B cell (primary cell): ENCODE measurements around the gene UNC5C. TPM values are rescaled to one million over a fixed set of nuclear protein-coding genes. Genes with fewer than 3 reads are reported as not detected.

Source experiments
- ATAC-seq: fragments of 200-7000 bp; cut with Tn5 transposase; one replicate; pipeline ENCODE4 v1.10.0; 2021; ENCODE audit warnings: low read depth, mild to moderate bottlenecking, moderate number of reproducible peaks, moderate library complexity
- CTCF ChIA-PET: fragments of 350-600 bp; sonication (Branson Sonifier 250); formaldehyde crosslinking; loops from one replicate; lab custom pipeline; 2021; ENCODE audit warnings: antibody characterized with exemption, inconsistent platforms; lab: Charles Lee
- POLR2A ChIA-PET: fragments of 350-600 bp; sonication (Branson Sonifier 250); formaldehyde crosslinking; loops from one replicate; lab custom pipeline; 2021; ENCODE audit warnings: antibody characterized with exemption; lab: Charles Lee
- DNase-seq: peaks from one replicate; pipeline ENCODE4 v3.0.0; 2013
- H2AFZ ChIP-seq: 2 replicates; pipeline ENCODE4 v1.6.1; 2012; ENCODE audit warnings: mild to moderate bottlenecking, low read depth, low read length; ENCODE audit not compliant: insufficient read depth, poor library complexity, severe bottlenecking
- H3K27ac ChIP-seq, 2 donors: 1 replicate in 1 of 2; 2 replicates in 1 of 2; pipeline ENCODE4 v1.5.1; 2012 to 2013; ENCODE audit warnings: low read length in 2 of 2, mild to moderate bottlenecking in 2 of 2, moderate library complexity in 1 of 2
- H3K27me3 ChIP-seq, 4 experiments: fragments of 200-600 bp in 1 of 4; sonication (generic) in 1 of 4; replicated peaks in 1 of 4; 1 replicate in 2 of 4; 2 replicates in 2 of 4; pipeline versions ENCODE4 v1.6.1 to v1.7.0; 2013 to 2016; ENCODE audit warnings: low read length in 3 of 4, mild to moderate bottlenecking in 2 of 4, mixed read lengths in 1 of 4, moderate library complexity in 1 of 4; ENCODE audit not compliant: insufficient read depth in 4 of 4, control insufficient read depth in 3 of 4; ENCODE audit errors: control extremely low read depth in 1 of 4
- H3K36me3 ChIP-seq, 2 experiments: replicated peaks in 1 of 2; 1 replicate in 1 of 2; 2 replicates in 1 of 2; pipeline versions ENCODE4 v1.6.1 to v1.7.1; 2013; ENCODE audit warnings: low read length in 1 of 2; ENCODE audit not compliant: insufficient read depth in 2 of 2, control insufficient read depth in 1 of 2; ENCODE audit errors: control extremely low read depth in 1 of 2, extremely low read depth in 1 of 2
- H3K4me1 ChIP-seq, 2 donors: fragments of 200-600 bp in 1 of 2; sonication (generic) in 1 of 2; 1 replicate in 1 of 2; 2 replicates in 1 of 2; pipeline versions ENCODE4 v1.5.1 to v1.6.1; 2013 to 2017; ENCODE audit warnings: low read length in 2 of 2; ENCODE audit not compliant: control insufficient read depth in 2 of 2, insufficient read depth in 2 of 2
- H3K4me2 ChIP-seq: replicated peaks from 2 replicates; pipeline ENCODE3; 2012; ENCODE audit warnings: mild to moderate bottlenecking, low read depth, low read length; ENCODE audit not compliant: poor library complexity, severe bottlenecking
- H3K4me3 ChIP-seq, 5 experiments: fragments of 200-600 bp in 1 of 5; sonication (generic) in 1 of 5; 1 replicate in 3 of 5; 2 replicates in 2 of 5; pipeline versions ENCODE4 v1.5.1 to v1.7.0; 2011 to 2016; ENCODE audit warnings: low read length in 4 of 5, mild to moderate bottlenecking in 4 of 5, low read depth in 2 of 5, control low read depth in 1 of 5, moderate library complexity in 1 of 5; ENCODE audit not compliant: insufficient read depth in 1 of 5; ENCODE audit errors: control extremely low read depth in 1 of 5, extremely low read depth in 1 of 5
- H3K79me2 ChIP-seq: fragments of 200-600 bp; sonication (generic); one replicate; pipeline ENCODE4 v1.6.0; 2016; ENCODE audit warnings: low read length; ENCODE audit not compliant: control insufficient read depth, insufficient read depth
- H3K9ac ChIP-seq: fragments of 200-600 bp; sonication (generic); 2 replicates; pipeline ENCODE4 v1.6.1; 2017; ENCODE audit warnings: mild to moderate bottlenecking, low read length, moderate library complexity
- H3K9me3 ChIP-seq, 3 donors: one replicate each; pipeline versions ENCODE4 v1.6.1 to v1.7.1; 2013; ENCODE audit warnings: low read length in 2 of 3; ENCODE audit not compliant: control insufficient read depth in 2 of 3, insufficient read depth in 1 of 3; ENCODE audit errors: control extremely low read depth in 1 of 3
- H4K20me1 ChIP-seq: 2 replicates; pipeline ENCODE4 v1.6.0; 2012; ENCODE audit warnings: mild to moderate bottlenecking, low read length; ENCODE audit not compliant: insufficient read depth, control insufficient read depth, poor library complexity, severe bottlenecking
- H3K27ac Mint-ChIP-seq: one replicate; pipeline ENCODE4 v1.8.0; 2021; ENCODE audit warnings: mixed read lengths
- H3K27me3 Mint-ChIP-seq: one replicate; pipeline ENCODE4 v1.8.0; 2021; ENCODE audit warnings: mixed read lengths
- H3K4me1 Mint-ChIP-seq: one replicate; pipeline ENCODE4 v1.8.0; 2021; ENCODE audit warnings: mixed read lengths
- H3K4me3 Mint-ChIP-seq: one replicate; pipeline ENCODE4 v1.8.0; 2021; ENCODE audit warnings: mixed read lengths
- H3K9me3 Mint-ChIP-seq: one replicate; pipeline ENCODE4 v1.8.0; 2022; ENCODE audit warnings: mixed read lengths; ENCODE audit not compliant: insufficient read depth
- CTCF ChIP-seq: fragments of 200-600 bp; IDR thresholded peaks from one replicate; pipeline ENCODE4 v1.8.0; 2022; ENCODE audit warnings: antibody characterized with exemption, mild to moderate bottlenecking
- EZH2 ChIP-seq: IDR thresholded peaks from 2 replicates; pipeline ENCODE4 v1.6.1; 2012; ENCODE audit warnings: borderline replicate concordance, low read depth, mild to moderate bottlenecking, moderate library complexity, low read length; ENCODE audit not compliant: insufficient read depth, poor library complexity, severe bottlenecking
- WGBS: methylation state at CpG from one replicate; pipeline ENCODE4 v1.1.5; 2013; ENCODE audit warnings: missing lambda C conversion rate; ENCODE audit not compliant: insufficient coverage; 5-methylcytosine and 5-hydroxymethylcytosine counted together
- intact Hi-C: fragments of 100-400 bp; cut with micrococcal nuclease; formaldehyde crosslinking; loops from one replicate; pipeline ENCODE4 v1.10.0; 2022
- polyA plus RNA-seq: library from polyadenylated mRNA; depleted of rRNA; stranded (reverse); fragments of >200 nt; gene quantifications from 2 replicates; pipeline ENCODE4 v1.2.3, GENCODE V29; 2012
- total RNA-seq, 2 donors: library from RNA; stranded (reverse); fragments of 120-200 nt in 1 of 2; gene quantifications; 1 replicate in 1 of 2; 2 replicates in 1 of 2; pipeline versions ENCODE4 v1.2.3 to v1.2.4, GENCODE V29; 2013 to 2022

UNC5C gene
- total and polyA plus RNA-seq, 2 donors (not counting 1 experiment from before 2014, with no cell fraction given): not detected

GRCh38 chr4:95114521-95114920, 434.3 kb downstream of the UNC5C start:
- ChIA-PET CTCF (no interaction called here), POLR2A (no interaction called here)
- no peak overlapping the region for H3K4me3 Mint-ChIP-seq
- H3K36me3 ChIP-seq: no peaks in the 10 kb centered on the region
- H3K4me1 Mint-ChIP-seq: no peaks in the 10 kb centered on the region
- H2AFZ ChIP-seq: no peak overlapping the region
- no peak overlapping the region for H3K9ac ChIP-seq
- no peak overlapping the region for H3K27ac ChIP-seq
- H3K4me1 ChIP-seq: no peaks in the 10 kb centered on the region
- H3K27ac Mint-ChIP-seq: no peak overlapping the region
- H3K4me2 ChIP-seq: no peak overlapping the region
- no peak overlapping the region for H3K4me3 ChIP-seq
- H3K9me3 ChIP-seq: no peaks in the 10 kb centered on the region
- no peak for TF ChIP-seq CTCF
- TF ChIP-seq EZH2: no peak
- no peaks in the 10 kb centered on the region for H4K20me1 ChIP-seq
- H3K9me3 Mint-ChIP-seq: no peaks in the 10 kb centered on the region
- H3K27me3 ChIP-seq: no peaks in the 10 kb centered on the region
- ATAC-seq (no peak), DNase-seq (no peak)
- intact Hi-C loops: no loop called here
- no peaks in the 10 kb centered on the region for H3K27me3 Mint-ChIP-seq
- 80% methylated on average over 1 of the region's 3 CpGs for WGBS
- no peaks in the 10 kb centered on the region for H3K79me2 ChIP-seq
